Measurements from ENCODE around the gene RAB36.

RAB36 gene

DNA sequence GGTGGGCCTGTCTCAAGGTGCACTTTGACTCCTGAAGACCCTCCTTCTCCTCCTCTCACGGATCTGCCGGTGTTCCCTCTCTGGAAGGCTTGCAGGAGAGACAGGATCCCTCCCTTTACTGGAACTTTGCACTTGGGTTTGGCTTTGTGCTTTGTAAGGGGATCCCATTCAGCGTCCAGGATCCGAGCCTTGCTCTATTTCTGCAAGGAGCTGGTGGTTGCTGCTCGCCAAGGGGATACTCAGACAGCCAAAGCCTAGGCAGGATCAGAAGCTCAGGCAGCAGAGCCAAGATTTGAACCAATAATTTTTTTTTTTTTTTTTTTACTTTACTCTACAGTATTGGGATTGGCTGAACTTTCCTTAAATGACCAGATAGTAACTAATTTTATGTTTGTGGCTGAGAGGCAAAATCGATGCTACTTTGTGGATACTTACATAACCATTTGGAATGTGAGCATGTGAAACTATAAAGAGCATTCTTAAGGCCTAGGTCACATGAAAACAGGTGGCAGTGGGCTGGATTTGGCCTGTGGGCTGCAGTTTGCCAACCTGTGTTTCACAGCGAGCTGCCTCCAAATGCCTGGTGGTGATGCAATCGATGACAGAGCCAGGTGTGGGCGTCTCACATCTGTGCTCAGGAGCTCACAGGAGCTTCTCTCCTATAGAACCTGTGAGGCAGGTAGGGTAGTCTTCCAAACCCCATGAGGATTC lies 60.2 kb downstream of the RAB36 start:
- H3K4me3 ChIP-seq (ENCODE audit: control insufficient read depth, low read depth, low read length), result no peak overlapping the region
- no peak for DNase-seq (ENCODE audit: low read depth)
- TF ChIP-seq CTCF (IDR thresholded peaks at IDR 0.05; ENCODE audit: control insufficient read depth, insufficient read depth, low read depth, low read length, missing control alignments), result no peak

- no peak overlapping the region for H3K4me3 ChIP-seq (ENCODE audit: control insufficient read depth, low read depth, low read length)
- DNase-seq (ENCODE audit: low read depth), result no peak
- no peak for TF ChIP-seq CTCF (IDR thresholded peaks at IDR 0.05; ENCODE audit: control insufficient read depth, insufficient read depth, low read depth, low read length, missing control alignments)
Measured at GRCh38 chr22:23206915-23207314, 61.6 kb downstream of the RAB36 start.

DNA sequence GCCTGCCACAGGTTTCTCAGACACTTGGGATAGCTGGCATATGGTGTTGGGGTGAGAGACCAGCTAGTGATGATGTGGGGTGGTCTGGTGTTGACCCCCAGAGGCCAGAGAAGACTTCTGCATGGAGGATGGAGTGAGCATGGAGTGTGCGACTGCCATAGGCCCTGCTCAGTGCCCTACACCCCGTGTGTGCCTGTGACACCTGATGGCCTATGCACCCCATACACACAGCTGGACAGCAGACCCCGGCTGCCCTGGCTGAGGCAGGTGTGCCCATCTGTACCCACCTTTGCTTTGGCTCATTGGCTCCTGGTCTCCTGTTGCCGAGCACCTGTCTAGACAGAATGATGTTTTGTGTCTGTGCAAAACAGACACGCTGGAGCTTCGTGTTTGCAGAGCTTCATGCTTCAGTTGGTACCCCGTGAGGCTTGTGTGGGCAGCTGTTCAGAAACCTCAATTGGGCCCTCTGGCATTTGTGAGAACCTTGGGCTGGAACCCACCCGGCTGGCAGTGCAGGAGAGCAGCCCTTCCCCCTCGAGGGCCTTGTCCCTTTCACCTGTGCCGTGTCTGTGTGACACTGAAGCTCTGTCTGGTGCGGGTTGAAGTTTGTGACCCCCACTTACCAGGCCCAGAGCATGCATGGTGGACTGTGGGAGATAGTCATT lies 62.6 kb downstream of the RAB36 start:
- no peak for TF ChIP-seq CTCF (IDR thresholded peaks at IDR 0.05; ENCODE audit: control insufficient read depth, insufficient read depth, low read depth, low read length, missing control alignments)
- DNase-seq (ENCODE audit: low read depth), result no peak
- no peak overlapping the region for H3K4me3 ChIP-seq (ENCODE audit: control insufficient read depth, low read depth, low read length)

DNA sequence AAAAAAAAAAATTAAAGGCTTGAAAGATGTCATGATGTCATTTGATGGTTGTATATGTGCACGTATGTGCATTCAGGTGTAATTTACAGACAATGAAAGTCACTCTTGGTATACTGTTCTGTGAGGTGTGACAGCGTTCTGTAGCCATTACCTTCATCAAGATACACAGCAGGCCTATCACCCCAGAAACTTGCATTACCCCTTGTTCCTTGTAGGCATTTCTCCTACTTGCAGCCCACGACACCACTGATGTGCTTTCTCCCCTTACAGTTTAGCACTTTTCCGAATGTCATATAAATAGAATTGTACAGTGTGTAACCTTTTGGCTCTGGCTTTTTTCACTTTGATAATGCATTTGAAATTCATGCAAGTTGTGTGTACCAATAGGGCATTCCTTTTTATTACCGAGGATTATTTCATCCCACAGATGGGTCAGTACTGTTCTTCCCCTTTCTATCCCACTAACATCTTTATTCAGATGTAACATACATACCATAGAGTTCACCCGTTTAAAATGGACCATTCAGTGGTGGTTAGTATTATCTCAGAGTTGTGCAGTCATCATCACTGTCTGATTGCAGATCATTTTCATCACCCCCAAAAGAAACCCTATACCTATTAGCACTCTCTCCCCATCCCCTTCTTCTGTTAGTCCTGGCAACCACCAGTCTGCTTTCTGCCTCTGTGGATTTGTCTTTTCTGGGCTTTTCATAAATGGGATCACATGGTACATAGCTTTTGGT lies 65.3 kb downstream of the RAB36 start:
- H3K4me3 ChIP-seq (ENCODE audit: control insufficient read depth, low read depth, low read length), result no peak overlapping the region
- no peak for DNase-seq (ENCODE audit: low read depth)
- TF ChIP-seq CTCF (IDR thresholded peaks at IDR 0.05; ENCODE audit: control insufficient read depth, insufficient read depth, low read depth, low read length, missing control alignments), result no peak

DNA sequence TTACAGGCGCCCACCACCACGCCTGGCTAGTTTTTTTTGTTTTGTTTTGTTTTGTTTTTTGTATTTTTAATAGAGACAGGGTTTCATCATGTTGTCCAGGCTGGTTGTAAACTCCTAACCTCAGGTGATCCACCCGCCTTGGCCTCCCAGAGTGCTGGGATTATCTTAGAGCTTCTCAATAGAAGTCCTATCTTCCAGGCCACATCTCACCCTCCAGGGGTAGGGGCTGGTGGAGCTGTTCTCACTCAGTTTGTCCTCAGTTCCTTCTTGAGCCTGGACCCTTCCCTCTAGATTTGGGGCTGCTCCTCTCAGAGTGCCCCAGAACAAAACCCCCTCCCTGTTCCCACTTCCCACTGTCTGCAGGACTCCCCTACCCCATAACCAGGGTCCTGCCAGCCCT lies 66.3 kb downstream of the RAB36 start:
- no peak for TF ChIP-seq CTCF (IDR thresholded peaks at IDR 0.05; ENCODE audit: control insufficient read depth, insufficient read depth, low read depth, low read length, missing control alignments)
- no peak overlapping the region for H3K4me3 ChIP-seq (ENCODE audit: control insufficient read depth, low read depth, low read length)
- no peak for DNase-seq (ENCODE audit: low read depth)

DNA sequence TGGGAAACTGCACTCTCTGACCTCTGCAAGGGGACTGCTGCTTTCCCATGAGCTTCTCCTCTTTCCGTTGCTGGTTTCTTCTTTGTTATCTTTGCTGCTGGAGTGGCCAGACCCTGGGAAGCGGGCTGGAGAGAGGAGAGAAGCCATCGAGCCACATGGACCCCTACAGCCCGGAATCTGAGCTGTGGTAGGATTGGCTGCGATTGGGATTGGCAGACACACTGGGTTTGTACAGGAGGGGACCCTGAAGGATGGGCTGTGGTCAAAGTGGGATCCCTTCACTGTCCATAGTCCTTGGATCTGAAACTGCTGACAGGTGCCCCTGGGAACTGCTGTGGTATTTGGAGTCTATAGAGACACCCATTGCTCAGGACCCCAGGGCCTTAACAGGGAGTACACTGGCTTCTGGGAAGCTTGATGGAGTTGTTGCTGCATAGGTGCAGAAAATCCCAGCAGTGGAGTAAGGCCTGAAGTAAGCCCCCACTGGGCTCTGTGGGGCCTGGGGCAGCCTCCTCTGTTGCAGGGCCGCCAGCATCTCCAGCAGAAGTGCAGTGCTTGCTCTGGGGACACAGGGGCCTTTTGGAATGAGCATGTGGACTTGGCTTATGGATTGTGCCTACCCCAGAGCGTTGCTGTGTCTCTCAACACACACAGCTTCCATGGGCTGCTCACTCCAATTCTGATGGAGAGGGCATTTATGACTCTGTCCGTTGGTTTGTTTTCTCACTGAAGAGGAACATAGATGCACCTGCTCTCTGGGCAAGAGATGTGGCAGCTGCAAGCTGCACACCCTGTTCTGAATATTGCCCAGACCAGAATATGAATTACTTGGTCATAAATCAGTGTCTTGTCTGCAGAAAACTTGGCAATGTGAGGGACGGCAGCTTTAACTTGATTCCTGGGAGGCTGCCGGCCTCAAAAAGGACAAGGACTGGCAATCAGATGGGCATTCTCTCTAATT lies 67.1 kb downstream of the RAB36 start:
- TF ChIP-seq CTCF (IDR thresholded peaks at IDR 0.05; ENCODE audit: control insufficient read depth, insufficient read depth, low read depth, low read length, missing control alignments), result no peak
- no peak for DNase-seq (ENCODE audit: low read depth)
- no peak overlapping the region for H3K4me3 ChIP-seq (ENCODE audit: control insufficient read depth, low read depth, low read length)

Measured in AG09309 (cell line).